Naive B cell (primary cell): ENCODE results near the gene SPG7. TPM values are rescaled to one million over a fixed set of nuclear protein-coding genes. Genes with fewer than 3 reads are reported as not detected.

Source experiments
- ATAC-seq, 2 donors: fragments of 150-1000 bp; cut with Tn5 transposase; 2 replicates each; pipeline ENCODE4 v1.10.0; 2021; ENCODE audit warnings: low read depth in 2 of 2, mild to moderate bottlenecking in 2 of 2, moderate library complexity in 2 of 2
- DNase-seq: peaks from one replicate; pipeline ENCODE4 v3.0.0; 2022
- H3K27ac Mint-ChIP-seq, 6 donors: one replicate each; pipeline ENCODE4 v1.8.0; 2020 to 2022; ENCODE audit warnings: mild to moderate bottlenecking in 6 of 6, mixed read lengths in 6 of 6, moderate library complexity in 5 of 6, inconsistent platforms in 2 of 6
- H3K27me3 Mint-ChIP-seq, 3 donors: one replicate each; pipeline ENCODE4 v1.8.0; 2021 to 2022; ENCODE audit warnings: mixed read lengths in 3 of 3, mild to moderate bottlenecking in 1 of 3
- H3K36me3 Mint-ChIP-seq, 2 donors: one replicate each; pipeline ENCODE4 v1.8.0; 2020 to 2022; ENCODE audit warnings: mixed read lengths in 2 of 2, inconsistent platforms in 1 of 2, mild to moderate bottlenecking in 1 of 2
- H3K4me1 Mint-ChIP-seq, 3 donors: one replicate each; pipeline ENCODE4 v1.8.0; 2020 to 2022; ENCODE audit warnings: mixed read lengths in 3 of 3, inconsistent platforms in 1 of 3, mild to moderate bottlenecking in 1 of 3, moderate library complexity in 1 of 3
- H3K4me3 Mint-ChIP-seq, 8 donors: one replicate each; pipeline ENCODE4 v1.8.0; 2020 to 2022; ENCODE audit warnings: mild to moderate bottlenecking in 8 of 8, mixed read lengths in 8 of 8, moderate library complexity in 8 of 8, inconsistent platforms in 2 of 8
- H3K9me3 Mint-ChIP-seq, 7 donors: one replicate each; pipeline ENCODE4 v1.8.0; 2020 to 2022; ENCODE audit warnings: mixed read lengths in 7 of 7, mild to moderate bottlenecking in 5 of 7, inconsistent platforms in 2 of 7, moderate library complexity in 1 of 7
- polyA plus RNA-seq, 6 donors: library from polyadenylated mRNA; unstranded; fragments of 300-500 nt; fragmentation: Illumina TruSeq; gene quantifications; one replicate each; pipeline ENCODE4 v1.2.3, GENCODE V29; 2021; ENCODE audit warnings: low read depth in 6 of 6

SPG7 gene
- polyA plus RNA-seq, 6 donors from 2014 or later = 34.8 to 54.1 (median 40.0) TPM

DNA sequence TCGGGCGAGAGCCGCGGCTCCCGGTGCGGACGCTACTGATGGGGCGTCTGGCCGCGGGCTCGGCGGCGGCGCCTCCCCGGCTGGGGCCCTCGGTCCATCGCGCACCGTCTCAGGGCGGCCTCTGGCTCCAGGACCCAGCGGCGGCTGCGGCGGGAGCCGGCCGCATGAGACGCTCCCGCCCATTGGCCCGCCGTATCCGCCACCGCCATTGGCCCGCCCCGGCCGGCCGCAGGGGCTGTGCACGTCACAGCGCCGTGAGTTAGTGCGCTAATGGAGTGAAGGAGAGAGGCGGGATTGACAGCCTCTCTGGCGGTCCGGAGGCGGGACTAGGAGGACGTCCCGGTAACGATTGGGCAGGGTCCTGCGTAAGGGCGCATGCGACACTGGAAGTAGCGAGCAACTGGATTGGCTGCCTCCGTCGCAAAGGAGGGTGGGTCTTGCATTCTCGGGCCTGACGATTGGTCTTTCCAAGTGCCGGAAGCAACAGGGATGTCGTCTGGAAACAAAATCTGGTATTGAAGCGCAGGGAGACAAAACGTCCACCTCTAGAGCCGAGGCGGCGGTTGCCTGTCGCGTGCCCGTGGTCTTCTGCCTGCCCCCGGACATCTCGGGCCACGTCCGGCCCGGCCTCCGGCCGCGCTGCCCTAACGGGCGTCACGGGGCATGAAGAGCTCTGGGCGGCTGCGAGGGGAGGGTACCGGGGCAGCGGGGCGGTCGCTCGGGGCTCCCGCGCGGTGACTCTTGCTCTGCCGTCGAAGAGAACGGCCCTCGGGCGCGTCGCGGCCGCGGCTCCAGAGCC, 17.6 kb upstream of the SPG7 start, which contains the start of gene ANKRD11:
Gene ANKRD11, minus strand, starts transcription at position 123 of the 799 bp plus-strand sequence. CDS start 173,542 bp downstream, outside the sequence.
- Mint-ChIP-seq H3K27ac (peak within 1 kb of the TSS; percentile 93 to 99 (median 98)), H3K27me3 (peaks cover 0 to 3% (median 0%) of the 10 kb centered on the region in 3 donors), H3K4me3 (peak within 1 kb of the TSS; percentile 86 to 98 (median 96)), H3K9me3 (no peaks in the 10 kb centered on the region), H3K36me3 (no peaks in the 10 kb centered on the region), H3K4me1 (peaks cover 52 to 66% (median 56%) of the 10 kb centered on the region in 3 donors)
- ATAC-seq (peak; percentile 72), DNase-seq (peak; percentile 99)

DNA sequence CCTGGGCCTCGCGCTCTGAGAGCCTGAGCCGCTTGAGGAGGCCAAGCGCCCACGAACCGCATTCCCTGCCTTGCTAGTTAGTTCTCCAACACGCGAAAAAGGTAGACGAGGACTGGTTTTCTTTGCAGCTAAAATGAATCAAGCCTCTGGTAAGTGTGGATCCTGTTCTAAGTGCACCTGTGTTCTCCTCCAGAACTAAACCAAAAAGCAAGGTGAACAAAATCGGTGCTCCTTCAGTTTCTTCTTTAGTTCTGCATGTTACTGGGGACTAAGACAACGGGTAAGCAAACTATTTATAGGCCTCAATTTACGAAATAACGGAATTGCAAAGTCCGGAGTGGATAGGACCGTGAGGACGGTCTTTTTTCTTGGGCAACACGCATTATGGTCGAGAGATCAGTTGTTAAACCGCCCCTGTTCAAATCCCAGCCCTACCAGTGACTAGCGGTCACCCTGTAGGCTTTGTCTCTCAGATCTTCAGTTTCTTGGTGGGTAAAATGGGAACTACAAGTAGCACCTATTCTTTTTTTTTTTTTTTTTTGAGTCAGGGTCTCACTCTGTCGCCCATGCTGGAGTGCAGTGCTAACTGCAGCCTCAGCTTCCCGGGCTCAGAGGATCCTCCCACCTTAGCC, 16.8 kb upstream of the SPG7 start:
- Mint-ChIP-seq H3K27ac (peak overlapping the region; percentile 88 to 98 (median 97)), H3K4me1 (peaks cover 45 to 58% (median 49%) of the 10 kb centered on the region in 3 donors), H3K4me3 (peak overlapping the region; percentile 84 to 98 (median 96)), H3K36me3 (no peaks in the 10 kb centered on the region), H3K9me3 (no peaks in the 10 kb centered on the region), H3K27me3 (peaks cover 0 to 3% (median 0%) of the 10 kb centered on the region in 3 donors)
- DNase-seq (peak; percentile 48), ATAC-seq (no peak)

DNA sequence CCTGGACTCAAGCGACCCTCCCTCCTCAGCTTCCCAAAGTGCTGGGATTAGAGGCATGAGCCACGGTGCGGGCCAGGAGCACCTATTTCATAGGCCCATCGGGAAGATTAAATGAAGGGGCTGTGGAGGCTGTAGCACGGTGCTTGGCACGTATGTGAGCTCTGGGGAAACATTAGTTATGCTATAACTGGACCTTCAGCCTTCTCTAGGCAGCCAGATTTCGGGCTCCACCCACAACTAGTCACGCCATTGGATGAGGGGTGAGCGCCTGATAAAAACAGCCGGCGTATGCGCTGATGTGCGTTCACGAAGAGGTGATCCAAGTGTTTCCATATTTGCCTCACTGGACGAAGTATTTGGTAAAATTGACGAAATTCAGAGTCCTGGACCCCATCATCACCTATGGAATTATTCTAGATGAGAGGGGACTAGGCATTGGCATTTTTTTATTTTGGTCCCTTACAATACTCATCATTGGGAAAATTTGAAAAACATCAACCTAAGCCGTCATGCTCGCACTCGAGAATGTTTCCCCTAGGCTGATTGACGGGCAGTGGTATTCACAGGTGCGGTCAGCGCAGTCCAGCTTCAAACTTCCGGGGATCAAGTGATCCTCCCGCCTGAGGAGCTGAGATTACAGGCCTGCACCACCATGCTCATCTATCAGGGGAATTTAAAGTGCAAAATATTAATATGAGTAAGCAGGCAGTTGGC, 16.1 kb upstream of the SPG7 start:
- DNase-seq = no peak
- Mint-ChIP-seq H3K27me3 (peaks cover 0 to 3% (median 0%) of the 10 kb centered on the region in 3 donors), H3K4me1 (peaks cover 40 to 51% (median 45%) of the 10 kb centered on the region in 3 donors), H3K36me3 (no peaks in the 10 kb centered on the region), H3K27ac (peak overlapping the region; percentile 37 to 97 (median 85)), H3K4me3 (peak overlapping the region; percentile 84 to 98 (median 96)), H3K9me3 (no peaks in the 10 kb centered on the region)
- ATAC-seq = no peak

GRCh38 chr16:89493776-89494175, 14.4 kb upstream of the SPG7 start:
- Mint-ChIP-seq H3K27ac (peak overlapping the region in 1 of 6 donors; percentile 47), H3K9me3 (no peaks in the 10 kb centered on the region), H3K36me3 (no peaks in the 10 kb centered on the region), H3K4me1 (peaks cover 28 to 39% (median 32%) of the 10 kb centered on the region in 3 donors), H3K27me3 (peaks cover 0 to 3% (median 0%) of the 10 kb centered on the region in 3 donors), H3K4me3 (peak overlapping the region in 2 of 8 donors; percentile 51 to 66)
- no peak for ATAC-seq
- no peak for DNase-seq

GRCh38 chr16:89495121-89495520, 13.1 kb upstream of the SPG7 start:
- H3K27ac Mint-ChIP-seq = no peak overlapping the region
- H3K4me1 Mint-ChIP-seq = peaks cover 22 to 35% (median 26%) of the 10 kb centered on the region in 3 donors
- H3K36me3 Mint-ChIP-seq = no peaks in the 10 kb centered on the region
- no peaks in the 10 kb centered on the region for H3K27me3 Mint-ChIP-seq
- DNase-seq = no peak
- H3K4me3 Mint-ChIP-seq = peak overlapping the region in 2 of 8 donors; percentile 9 to 66
- H3K9me3 Mint-ChIP-seq = no peaks in the 10 kb centered on the region
- ATAC-seq = no peak

GRCh38 chr16:89498839-89499238, 9.4 kb upstream of the SPG7 start:
- no peak for ATAC-seq
- Mint-ChIP-seq H3K4me3 (no peak overlapping the region), H3K36me3 (no peaks in the 10 kb centered on the region), H3K9me3 (no peaks in the 10 kb centered on the region), H3K4me1 (peaks cover 3 to 9% (median 8%) of the 10 kb centered on the region in 3 donors), H3K27me3 (no peaks in the 10 kb centered on the region), H3K27ac (no peak overlapping the region)
- DNase-seq = no peak

GRCh38 chr16:89499767-89500166, 8.4 kb upstream of the SPG7 start:
- H3K9me3 Mint-ChIP-seq = no peaks in the 10 kb centered on the region
- peaks cover 3 to 6% (median 3%) of the 10 kb centered on the region in 3 donors for H3K4me1 Mint-ChIP-seq
- no peak overlapping the region for H3K4me3 Mint-ChIP-seq
- no peak overlapping the region for H3K27ac Mint-ChIP-seq
- H3K36me3 Mint-ChIP-seq = no peaks in the 10 kb centered on the region
- H3K27me3 Mint-ChIP-seq = no peaks in the 10 kb centered on the region
- no peak for DNase-seq
- no peak for ATAC-seq

DNA sequence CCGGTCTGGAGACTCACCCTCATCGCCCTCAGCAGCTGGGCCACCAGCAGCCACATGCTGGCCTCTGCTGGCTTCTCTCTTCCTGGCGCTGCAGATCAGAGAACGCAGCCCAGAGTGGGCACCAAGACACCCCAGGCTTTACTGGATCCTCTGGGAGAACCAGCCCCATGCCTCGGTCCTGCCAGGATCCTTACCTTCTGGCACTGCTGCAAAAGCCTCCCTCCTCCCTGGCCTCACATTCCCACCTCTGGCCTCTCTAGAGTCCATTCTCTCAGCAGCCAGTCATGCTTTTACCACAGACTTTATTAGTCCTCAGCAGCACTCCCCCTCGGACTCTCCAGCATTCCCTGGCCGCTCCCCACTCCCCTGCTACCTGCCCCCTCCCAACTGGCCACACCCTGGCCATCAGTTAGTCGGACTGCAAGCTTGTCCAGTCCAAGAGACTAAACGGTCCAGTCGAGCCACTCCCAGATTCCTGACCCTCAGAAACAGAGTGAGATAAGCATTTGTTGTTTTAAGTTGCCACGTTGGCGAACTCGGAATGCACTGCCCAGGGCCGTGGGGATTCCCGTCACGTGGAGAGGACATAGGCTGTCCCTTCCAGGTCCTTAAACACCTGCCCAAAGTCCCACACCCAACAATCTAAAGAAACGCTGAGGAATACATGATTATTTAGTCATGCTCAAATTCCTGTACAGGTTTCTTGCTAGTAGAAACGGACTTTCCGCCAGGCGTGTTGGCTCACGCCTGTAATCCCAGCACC, 5.9 kb upstream of the SPG7 start:
- Mint-ChIP-seq H3K27ac (peak overlapping the region in 2 of 6 donors; percentile 64 to 89), H3K36me3 (no peaks in the 10 kb centered on the region), H3K4me3 (peak overlapping the region in 1 of 8 donors; percentile 29), H3K4me1 (peaks cover 11 to 25% (median 16%) of the 10 kb centered on the region in 3 donors), H3K27me3 (no peaks in the 10 kb centered on the region), H3K9me3 (no peaks in the 10 kb centered on the region)
- DNase-seq (no peak), ATAC-seq (no peak)

- peaks cover 12 to 29% (median 16%) of the 10 kb centered on the region in 3 donors for H3K4me1 Mint-ChIP-seq
- H3K27ac Mint-ChIP-seq = peak overlapping the region in 2 of 6 donors; percentile 19 to 20
- no peaks in the 10 kb centered on the region for H3K27me3 Mint-ChIP-seq
- ATAC-seq (no peak), DNase-seq (no peak)
- no peaks in the 10 kb centered on the region for H3K9me3 Mint-ChIP-seq
- H3K4me3 Mint-ChIP-seq = peak overlapping the region in 1 of 8 donors; percentile 27
- no peaks in the 10 kb centered on the region for H3K36me3 Mint-ChIP-seq
Observed at GRCh38 chr16:89504091-89504490, 4.1 kb upstream of the SPG7 start.

DNA sequence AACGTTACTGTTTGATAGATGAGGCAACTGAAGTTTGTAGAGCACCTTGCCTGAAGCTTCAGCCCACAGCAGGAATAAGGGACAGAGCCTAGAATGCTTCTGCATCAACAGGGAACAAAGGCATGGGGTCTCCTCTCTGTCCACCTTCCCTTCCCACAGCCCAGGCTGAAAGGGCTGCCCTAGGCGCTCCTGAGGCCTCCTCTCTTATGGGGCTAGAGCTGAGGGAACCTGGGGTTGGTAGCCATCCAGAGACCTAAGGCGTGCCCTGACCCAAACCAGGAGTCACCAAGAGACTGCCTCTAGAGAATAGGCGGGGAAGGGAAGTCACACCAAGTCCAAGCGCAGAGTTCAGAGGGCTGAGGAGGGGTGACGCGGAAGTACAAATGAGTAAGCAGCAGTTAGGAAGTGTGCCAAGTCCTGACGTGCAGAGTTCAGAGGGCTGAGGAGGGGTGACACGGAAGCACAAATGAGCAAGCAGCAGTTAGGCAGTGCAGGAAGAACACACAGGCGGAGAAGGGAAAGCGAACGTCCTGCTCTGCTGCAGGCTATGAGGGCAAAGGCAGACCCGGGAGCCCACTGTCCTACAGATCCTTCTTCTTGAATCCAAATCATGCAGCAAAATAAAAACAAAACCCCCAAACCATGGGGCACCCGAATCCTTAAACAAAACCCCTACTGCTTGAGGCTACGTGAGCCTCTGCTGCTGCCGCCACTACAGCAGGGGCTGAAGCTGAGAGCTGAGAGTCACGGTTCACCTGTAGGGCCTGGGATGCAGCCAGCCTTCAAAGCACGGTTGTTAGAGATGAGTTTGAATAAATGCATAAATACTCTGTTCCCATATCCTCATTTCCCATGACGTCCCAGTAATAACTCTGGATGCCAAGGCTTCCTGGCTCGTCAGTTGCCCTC, 2.7 kb upstream of the SPG7 start:
- DNase-seq (peak; percentile 79), ATAC-seq (peak; percentile 67 to 69)
- H3K27ac Mint-ChIP-seq = peak overlapping the region; percentile 55 to 96 (median 88)
- no peaks in the 10 kb centered on the region for H3K27me3 Mint-ChIP-seq
- no peaks in the 10 kb centered on the region for H3K36me3 Mint-ChIP-seq
- peaks cover 12 to 39% (median 16%) of the 10 kb centered on the region in 3 donors for H3K4me1 Mint-ChIP-seq
- peak overlapping the region; percentile 69 to 90 (median 84) for H3K4me3 Mint-ChIP-seq
- H3K9me3 Mint-ChIP-seq = no peaks in the 10 kb centered on the region

DNA sequence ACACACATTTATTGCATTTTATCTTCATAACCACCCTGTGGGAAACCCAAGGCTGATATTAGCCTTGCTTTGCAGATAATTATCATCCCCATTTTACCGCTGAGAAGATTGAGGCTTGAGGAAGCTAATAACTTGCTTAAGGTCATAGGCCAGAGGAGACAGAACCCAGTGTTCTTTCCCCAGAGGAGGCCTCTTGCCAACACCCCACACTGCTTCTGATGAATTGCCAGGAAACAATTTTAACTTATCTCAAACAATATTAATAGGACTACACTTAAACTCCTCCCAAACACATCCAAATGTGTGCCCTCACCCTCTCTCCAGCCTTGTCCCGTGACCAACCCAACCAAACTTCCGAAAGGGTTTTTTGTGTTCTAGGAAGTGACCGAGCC, 2.1 kb upstream of the SPG7 start:
- peak overlapping the region in 7 of 8 donors; percentile 69 to 90 (median 83) for H3K4me3 Mint-ChIP-seq
- H3K27me3 Mint-ChIP-seq = no peaks in the 10 kb centered on the region
- H3K9me3 Mint-ChIP-seq = no peaks in the 10 kb centered on the region
- DNase-seq = no peak
- H3K4me1 Mint-ChIP-seq = peaks cover 12 to 39% (median 16%) of the 10 kb centered on the region in 3 donors
- no peak for ATAC-seq
- no peaks in the 10 kb centered on the region for H3K36me3 Mint-ChIP-seq
- H3K27ac Mint-ChIP-seq = peak overlapping the region in 5 of 6 donors; percentile 55 to 96 (median 90)

DNA sequence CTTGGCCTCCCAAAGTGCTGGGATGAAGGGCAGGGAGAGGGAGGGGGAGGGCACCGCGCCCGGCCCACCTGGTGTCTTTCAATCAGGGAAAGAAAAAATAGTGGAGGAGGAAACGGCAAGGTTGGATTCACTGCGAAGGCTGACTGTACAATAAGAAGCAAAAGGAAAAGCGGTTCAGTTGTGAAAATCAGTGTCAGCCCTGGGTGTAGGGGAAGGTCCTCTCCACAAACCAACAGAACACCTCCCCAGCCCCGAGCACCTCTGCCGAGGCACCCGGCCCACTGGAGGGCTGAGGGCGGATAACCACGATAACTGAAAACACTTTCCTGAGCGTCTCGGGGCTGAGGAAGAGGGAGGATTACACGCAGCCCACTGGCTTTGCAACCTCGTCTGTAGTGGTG, 1.4 kb upstream of the SPG7 start:
- ATAC-seq (no peak), DNase-seq (no peak)
- peak overlapping the region in 4 of 6 donors; percentile 57 to 90 (median 80) for H3K27ac Mint-ChIP-seq
- H3K9me3 Mint-ChIP-seq = no peaks in the 10 kb centered on the region
- peak overlapping the region; percentile 63 to 86 (median 71) for H3K4me3 Mint-ChIP-seq
- peaks cover 12 to 39% (median 16%) of the 10 kb centered on the region in 3 donors for H3K4me1 Mint-ChIP-seq
- no peaks in the 10 kb centered on the region for H3K36me3 Mint-ChIP-seq
- no peaks in the 10 kb centered on the region for H3K27me3 Mint-ChIP-seq
